Caco-2 (cell line): ENCODE results near the gene ZNF541. TPM values are rescaled to one million over a fixed set of nuclear protein-coding genes. Genes with fewer than 3 reads are reported as not detected.

Experiments used
- BruUV-seq: library from RNA; stranded (reverse); fragments of 400-500 nt; replicated peaks from 2 replicates; lab custom pipeline; 2021; lab: Mats Ljungman, UMichigan
- CTCF ChIA-PET: fragments of 300-600 bp; sonication (Branson Sonifier 250); formaldehyde crosslinking; loops from one replicate; lab custom pipeline; 2022; ENCODE audit warnings: antibody characterized with exemption; lab: Charles Lee
- POLR2A ChIA-PET: fragments of 300-600 bp; sonication (Branson Sonifier 250); formaldehyde crosslinking; loops from one replicate; lab custom pipeline; 2022; ENCODE audit warnings: antibody characterized with exemption; lab: Charles Lee
- DNase-seq, 2 experiments: peaks; one replicate each; pipeline versions ENCODE4 v3.0.0 to v3.0.0-alpha.2; 2020 to 2022
- H3K27me3 ChIP-seq: replicated peaks from 2 replicates; pipeline ENCODE4 v1.6.0; 2011; ENCODE audit warnings: low read length; ENCODE audit not compliant: control insufficient read depth, insufficient read depth
- H3K36me3 ChIP-seq: 2 replicates; pipeline ENCODE4 v1.5.1; 2011; ENCODE audit warnings: low read length; ENCODE audit not compliant: control insufficient read depth, insufficient read depth
- H3K4me1 ChIP-seq: fragments of 250-450 bp; sonication (Bioruptor Pico); 2 replicates; pipeline ENCODE4 v1.5.1; 2020; ENCODE audit warnings: mild to moderate bottlenecking
- H3K4me3 ChIP-seq: 2 replicates; pipeline ENCODE4 v1.5.1; 2011; ENCODE audit warnings: low read depth, mild to moderate bottlenecking, control low read depth, low read length
- H3K9me3 ChIP-seq: fragments of 250-450 bp; sonication (Bioruptor Pico); 2 replicates; pipeline ENCODE4 v1.5.1; 2020; ENCODE audit warnings: mild to moderate bottlenecking, moderate library complexity
- H3K27ac Mint-ChIP-seq: one replicate; pipeline ENCODE4 v1.8.0; 2022; ENCODE audit warnings: mixed read lengths; ENCODE audit not compliant: unreplicated experiment
- H3K27me3 Mint-ChIP-seq: one replicate; pipeline ENCODE4 v1.8.0; 2022; ENCODE audit warnings: mixed read lengths; ENCODE audit not compliant: insufficient read depth, unreplicated experiment
- H3K36me3 Mint-ChIP-seq: one replicate; pipeline ENCODE4 v1.8.0; 2022; ENCODE audit warnings: mild to moderate bottlenecking, mixed read lengths; ENCODE audit not compliant: insufficient read depth, unreplicated experiment
- H3K4me1 Mint-ChIP-seq: one replicate; pipeline ENCODE4 v1.8.0; 2022; ENCODE audit warnings: low read depth, mixed read lengths; ENCODE audit not compliant: unreplicated experiment
- H3K4me3 Mint-ChIP-seq: one replicate; pipeline ENCODE4 v1.8.0; 2022; ENCODE audit warnings: mild to moderate bottlenecking, moderate library complexity, mixed read lengths; ENCODE audit not compliant: unreplicated experiment
- H3K9me3 Mint-ChIP-seq: one replicate; pipeline ENCODE4 v1.8.0; 2022; ENCODE audit warnings: mixed read lengths; ENCODE audit not compliant: unreplicated experiment
- CTCF ChIP-seq, 2 experiments: fragments of 200-600 bp in 1 of 2; IDR thresholded peaks; 1 replicate in 1 of 2; 2 replicates in 1 of 2; pipeline versions ENCODE4 v1.5.1 to v1.8.0; 2011 to 2022; ENCODE audit warnings: antibody characterized with exemption in 1 of 2, control low read depth in 1 of 2, inconsistent platforms in 1 of 2, low read depth in 1 of 2, low read length in 1 of 2, mild to moderate bottlenecking in 1 of 2, moderate library complexity in 1 of 2; ENCODE audit not compliant: insufficient read depth in 1 of 2, severe bottlenecking in 1 of 2, unreplicated experiment in 1 of 2
- intact Hi-C: fragments of 100-400 bp; cut with micrococcal nuclease; formaldehyde crosslinking; loops from one replicate; pipeline ENCODE4 v1.10.0; 2022; ENCODE audit not compliant: unreplicated experiment
- total RNA-seq: library from RNA; stranded (reverse); gene quantifications from 2 replicates; pipeline ENCODE4 v1.2.3, GENCODE V29; 2022

ZNF541 gene
- total RNA-seq, 1 experiment from 2014 or later = not detected

DNA sequence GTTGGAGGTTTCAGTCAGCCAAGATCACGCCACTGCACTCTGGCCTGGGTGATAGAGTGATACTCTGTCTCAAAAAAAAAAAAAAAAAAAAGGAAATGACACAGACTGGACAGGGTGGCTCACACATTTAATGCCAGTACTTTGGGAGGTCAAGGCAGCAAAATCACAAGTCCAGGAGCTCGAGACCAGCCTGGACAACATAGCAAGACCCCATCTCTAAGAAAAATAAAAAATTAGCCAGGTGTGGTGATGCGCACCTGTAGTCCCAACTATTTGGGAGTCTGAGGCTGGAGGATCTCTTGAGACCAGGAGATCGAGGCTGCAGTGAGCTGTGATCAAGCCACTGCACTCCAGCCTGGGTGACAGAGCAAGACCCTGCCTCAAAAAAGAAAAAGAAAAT is 35.5 kb downstream of the ZNF541 start:
- H3K36me3 ChIP-seq = no peaks in the 10 kb centered on the region
- no peaks in the 10 kb centered on the region for H3K27me3 Mint-ChIP-seq
- CTCF ChIA-PET = interaction anchor here (0.6 to 1.0 kb wide), 2 partner anchors 19 to 272 kb away, joined by 3 to 4 read pairs; no protein-coding TSS in a partner anchor

GRCh38 chr19:47534628-47535027 is 38.3 kb downstream of the ZNF541 start:
- ChIA-PET CTCF (interaction anchor here (0.6 kb wide), 2 partner anchors 30 to 770 kb away, joined by 4 to 8 read pairs; no protein-coding TSS in a partner anchor), POLR2A (interaction anchor here (0.6 kb wide), 1 partner anchor 278 kb away, joined by 6 read pairs; no protein-coding TSS in a partner anchor)
- H3K4me3 Mint-ChIP-seq = no peak overlapping the region
- no peaks in the 10 kb centered on the region for H3K27me3 ChIP-seq
- H3K4me1 ChIP-seq = 0 out of 2 replicates have a peak, but pooled peaks cover 5% of the 10 kb centered on the region
- H3K27ac Mint-ChIP-seq = no peak overlapping the region
- no peaks in the 10 kb centered on the region for H3K27me3 Mint-ChIP-seq
- H3K36me3 Mint-ChIP-seq = no peaks in the 10 kb centered on the region
- no peaks in the 10 kb centered on the region for H3K4me1 Mint-ChIP-seq
- no peak for DNase-seq
- 0 out of 2 replicates have a peak, but pooled peaks cover 3% of the 10 kb centered on the region for H3K9me3 ChIP-seq
- intact Hi-C loops = no loop called here
- BruUV-seq = no TSS peak
- no peaks in the 10 kb centered on the region for H3K9me3 Mint-ChIP-seq
- no peaks in the 10 kb centered on the region for H3K36me3 ChIP-seq
- no peak overlapping the region for H3K4me3 ChIP-seq
- TF ChIP-seq CTCF (IDR thresholded peaks at IDR 0.05; ENCODE audit: insufficient read depth in 1 of 2, low read depth in 1 of 2, low read length in 1 of 2, severe bottlenecking in 1 of 2, unreplicated experiment in 1 of 2) = no peak

More for the DNA sequence above, 35.5 kb downstream of the ZNF541 start:
- Histone ChIP-seq H3K4me3 (no peak overlapping the region), H3K9me3 (0 out of 2 replicates have a peak, but pooled peaks cover 3% of the 10 kb centered on the region), H3K4me1 (no peaks in the 10 kb centered on the region), H3K27me3 (no peaks in the 10 kb centered on the region)
- no peaks in the 10 kb centered on the region for H3K36me3 Mint-ChIP-seq
- POLR2A ChIA-PET = no interaction called here
- H3K4me3 Mint-ChIP-seq = no peak overlapping the region
- peaks cover 6% of the 10 kb centered on the region for H3K4me1 Mint-ChIP-seq
- DNase-seq = no peak
- H3K9me3 Mint-ChIP-seq = no peaks in the 10 kb centered on the region
- BruUV-seq = no TSS peak
- intact Hi-C loops = no loop called here
- no peak overlapping the region for H3K27ac Mint-ChIP-seq
- TF ChIP-seq CTCF (IDR thresholded peaks at IDR 0.05; ENCODE audit: insufficient read depth in 1 of 2, low read depth in 1 of 2, low read length in 1 of 2, severe bottlenecking in 1 of 2, unreplicated experiment in 1 of 2) = no peak

DNA sequence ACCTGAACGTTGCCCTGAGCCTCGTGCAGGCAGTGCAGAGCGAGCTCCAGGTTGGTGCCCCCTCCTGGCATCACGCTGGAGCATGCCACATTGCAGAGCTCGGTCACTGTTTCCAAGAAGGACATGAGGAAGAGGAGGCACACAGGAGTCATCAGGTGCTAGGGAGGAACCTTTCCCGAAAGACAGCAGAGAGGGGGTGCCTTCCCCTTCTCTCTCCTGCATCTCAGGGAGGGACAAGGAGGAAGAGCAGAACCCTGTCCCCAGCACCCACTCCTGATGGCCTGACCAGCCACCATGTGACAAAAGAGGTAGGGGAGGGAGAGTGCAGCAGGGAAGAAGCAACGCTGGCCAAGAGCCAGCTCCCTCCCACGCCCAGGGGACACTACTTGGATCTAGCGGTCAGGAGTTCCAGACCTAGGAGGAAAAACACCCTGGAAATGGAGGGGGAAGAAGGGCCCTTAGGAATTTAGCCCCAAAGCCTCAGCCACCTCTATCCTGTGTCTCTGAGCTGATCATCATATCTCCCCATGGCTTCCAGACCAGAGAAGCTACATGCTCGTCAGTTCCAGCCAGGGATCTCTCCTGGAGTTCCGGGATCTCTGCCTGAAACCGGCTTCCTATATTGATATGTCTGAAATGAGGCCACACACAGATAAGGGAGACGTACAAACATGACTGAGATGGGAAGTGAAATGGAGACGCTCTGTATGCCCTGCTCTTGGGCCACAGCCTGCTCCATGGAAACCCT is 41.1 kb downstream of the ZNF541 start:
- Mint-ChIP-seq H3K9me3 (no peaks in the 10 kb centered on the region), H3K27ac (no peak overlapping the region), H3K4me3 (no peak overlapping the region), H3K27me3 (no peaks in the 10 kb centered on the region), H3K4me1 (no peaks in the 10 kb centered on the region), H3K36me3 (no peaks in the 10 kb centered on the region)
- Histone ChIP-seq H3K4me1 (0 out of 2 replicates have a peak, but pooled peaks cover 5% of the 10 kb centered on the region), H3K27me3 (no peaks in the 10 kb centered on the region), H3K36me3 (no peaks in the 10 kb centered on the region), H3K9me3 (0 out of 2 replicates have a peak, but pooled peaks cover 3% of the 10 kb centered on the region), H3K4me3 (no peak overlapping the region)
- ChIA-PET POLR2A (interaction anchor here (0.6 kb wide), 1 partner anchor 16 kb away, joined by 4 read pairs; no protein-coding TSS in a partner anchor), CTCF (interaction anchor here (0.9 to 1.3 kb wide), 2 partner anchors 10 to 181 kb away, joined by 3 to 4 read pairs; partner anchors contain the start of gene EHD2)
- no TSS peak for BruUV-seq
- no peak for DNase-seq
- intact Hi-C loops = no loop called here
- no peak for TF ChIP-seq CTCF (IDR thresholded peaks at IDR 0.05; ENCODE audit: insufficient read depth in 1 of 2, low read depth in 1 of 2, low read length in 1 of 2, severe bottlenecking in 1 of 2, unreplicated experiment in 1 of 2)
